ENCODE results near the gene AGBL4. TPM values are rescaled to one million over a fixed set of nuclear protein-coding genes. Genes with fewer than 3 reads are reported as not detected.

Gene AGBL4
- total RNA-seq, 2 donors from 2014 or later, result 0.40 to 5.5 TPM

DNA sequence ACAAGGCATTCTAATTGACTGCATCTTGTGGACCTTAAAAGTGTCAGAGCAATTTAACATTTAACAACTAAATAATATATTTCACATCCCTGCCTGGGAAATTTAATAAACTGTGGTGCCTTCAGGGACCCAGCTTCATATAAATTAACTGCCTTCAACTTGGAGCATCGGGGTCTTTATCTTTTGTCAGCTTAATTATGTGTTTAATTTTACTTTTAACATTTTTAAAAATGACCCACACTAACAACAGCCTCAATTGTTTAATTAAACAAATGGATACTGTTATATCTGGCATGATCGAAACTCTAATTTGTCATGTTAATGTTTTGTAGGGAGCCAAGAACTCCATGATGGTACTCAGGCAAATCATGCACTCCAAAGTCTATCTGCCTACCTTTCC lies 857.7 kb downstream of the AGBL4 start:
- H3K4me1 Mint-ChIP-seq, result no peaks in the 10 kb centered on the region
- Histone ChIP-seq H3K36me3 (ENCODE audit: control insufficient read depth, insufficient read depth, low read length) (no peaks in the 10 kb centered on the region), H3K4me3 (ENCODE audit: low read length) (no peak overlapping the region), H3K9me3 (ENCODE audit: control insufficient read depth, low read length) (peaks cover 80% of the 10 kb centered on the region), H3K9ac (ENCODE audit: extremely low read depth, low read length, poor library complexity, severe bottlenecking) (no peak overlapping the region), H3K4me1 (ENCODE audit: control insufficient read depth, insufficient read depth, low read length) (no peaks in the 10 kb centered on the region), H3K27ac (ENCODE audit: low read depth, low read length) (no peak overlapping the region), H3K27me3 (ENCODE audit: control insufficient read depth, insufficient read depth, low read length, poor library complexity, severe bottlenecking) (no peaks in the 10 kb centered on the region)
- DNase-seq, result no peak
- TF ChIP-seq, protein P1, sequence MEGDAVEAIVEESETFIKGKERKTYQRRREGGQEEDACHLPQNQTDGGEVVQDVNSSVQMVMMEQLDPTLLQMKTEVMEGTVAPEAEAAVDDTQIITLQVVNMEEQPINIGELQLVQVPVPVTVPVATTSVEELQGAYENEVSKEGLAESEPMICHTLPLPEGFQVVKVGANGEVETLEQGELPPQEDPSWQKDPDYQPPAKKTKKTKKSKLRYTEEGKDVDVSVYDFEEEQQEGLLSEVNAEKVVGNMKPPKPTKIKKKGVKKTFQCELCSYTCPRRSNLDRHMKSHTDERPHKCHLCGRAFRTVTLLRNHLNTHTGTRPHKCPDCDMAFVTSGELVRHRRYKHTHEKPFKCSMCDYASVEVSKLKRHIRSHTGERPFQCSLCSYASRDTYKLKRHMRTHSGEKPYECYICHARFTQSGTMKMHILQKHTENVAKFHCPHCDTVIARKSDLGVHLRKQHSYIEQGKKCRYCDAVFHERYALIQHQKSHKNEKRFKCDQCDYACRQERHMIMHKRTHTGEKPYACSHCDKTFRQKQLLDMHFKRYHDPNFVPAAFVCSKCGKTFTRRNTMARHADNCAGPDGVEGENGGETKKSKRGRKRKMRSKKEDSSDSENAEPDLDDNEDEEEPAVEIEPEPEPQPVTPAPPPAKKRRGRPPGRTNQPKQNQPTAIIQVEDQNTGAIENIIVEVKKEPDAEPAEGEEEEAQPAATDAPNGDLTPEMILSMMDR (conservative IDR thresholded peaks at IDR 0.05), result no peak
- H3K36me3 Mint-ChIP-seq (ENCODE audit: low read depth), result no peaks in the 10 kb centered on the region
- no peak overlapping the region for H3K4me3 Mint-ChIP-seq
- H3K9me3 Mint-ChIP-seq, result peaks cover 15% of the 10 kb centered on the region
- no peaks in the 10 kb centered on the region for H3K27me3 Mint-ChIP-seq (ENCODE audit: insufficient read depth)
- H3K27ac Mint-ChIP-seq, result no peak overlapping the region
- 60 to 66% methylated on average over 1 to 2 of the region's 2 CpGs for WGBS, 2 experiments (ENCODE audit: insufficient coverage in 1 of 2, insufficient read length in 1 of 2)

DNA sequence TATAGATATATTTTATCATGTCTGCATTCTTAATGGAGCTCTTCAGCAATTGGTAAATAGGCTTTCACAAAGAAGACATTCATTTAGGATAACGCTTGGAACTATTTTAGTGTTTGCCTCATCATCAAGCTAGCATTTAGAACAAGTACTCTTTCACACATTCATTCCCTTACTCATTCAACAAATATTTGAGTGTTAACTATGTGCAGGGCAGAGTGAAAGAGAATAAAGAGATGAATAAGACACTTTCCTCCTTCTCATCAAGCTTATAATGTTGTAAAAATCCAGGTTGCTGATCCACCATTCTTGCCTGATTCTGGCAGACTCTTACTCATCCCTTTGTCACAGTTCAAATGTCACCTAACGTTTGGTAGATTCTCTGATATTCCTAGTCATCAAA lies 860.7 kb downstream of the AGBL4 start:
- Histone ChIP-seq H3K9ac (ENCODE audit: extremely low read depth, low read length, poor library complexity, severe bottlenecking) (no peak overlapping the region), H3K9me3 (ENCODE audit: control insufficient read depth, low read length) (peaks cover 63% of the 10 kb centered on the region), H3K27me3 (ENCODE audit: control insufficient read depth, insufficient read depth, low read length, poor library complexity, severe bottlenecking) (no peaks in the 10 kb centered on the region), H3K4me3 (ENCODE audit: low read length) (no peak overlapping the region), H3K27ac (ENCODE audit: low read depth, low read length) (no peak overlapping the region), H3K4me1 (ENCODE audit: control insufficient read depth, insufficient read depth, low read length) (no peaks in the 10 kb centered on the region), H3K36me3 (ENCODE audit: control insufficient read depth, insufficient read depth, low read length) (no peaks in the 10 kb centered on the region)
- no peaks in the 10 kb centered on the region for H3K27me3 Mint-ChIP-seq (ENCODE audit: insufficient read depth)
- DNase-seq, result no peak
- H3K27ac Mint-ChIP-seq, result no peak overlapping the region
- H3K4me3 Mint-ChIP-seq, result no peak overlapping the region
- peaks cover 32% of the 10 kb centered on the region for H3K9me3 Mint-ChIP-seq
- no peaks in the 10 kb centered on the region for H3K4me1 Mint-ChIP-seq
- no peaks in the 10 kb centered on the region for H3K36me3 Mint-ChIP-seq (ENCODE audit: low read depth)
- 63 to 67% methylated on average over 1 to 2 of the region's 2 CpGs for WGBS, 2 experiments (ENCODE audit: insufficient coverage in 1 of 2, insufficient read length in 1 of 2)
- TF ChIP-seq, protein P1 (conservative IDR thresholded peaks at IDR 0.05), result no peak

DNA sequence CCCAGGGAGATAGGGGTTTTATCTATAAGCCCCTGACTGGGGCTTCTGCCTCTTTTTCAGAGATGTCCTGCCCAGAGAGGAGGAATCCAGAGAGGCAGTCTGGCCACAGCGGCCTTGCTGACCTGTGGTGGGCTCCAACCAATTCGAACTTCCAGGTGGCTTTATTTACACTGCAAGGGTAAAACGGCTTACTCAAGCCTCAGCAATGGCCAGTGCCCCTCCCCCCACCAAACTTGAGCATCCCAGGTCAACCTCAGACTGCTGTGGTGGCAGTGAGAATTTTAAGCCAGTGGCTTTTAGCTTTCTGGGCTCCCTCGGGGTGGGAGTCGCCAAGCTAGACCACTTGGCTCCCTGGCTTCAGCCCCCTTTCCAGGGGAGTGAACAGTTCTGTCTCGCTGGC lies 863.1 kb downstream of the AGBL4 start:
- peak; percentile 56 for DNase-seq
- H3K4me1 ChIP-seq (ENCODE audit: control insufficient read depth, insufficient read depth, low read length), result no peaks in the 10 kb centered on the region
- TF ChIP-seq, protein P1 (conservative IDR thresholded peaks at IDR 0.05), result no peak
- H3K27me3 Mint-ChIP-seq (ENCODE audit: insufficient read depth), result no peaks in the 10 kb centered on the region
- peaks cover 51% of the 10 kb centered on the region for H3K9me3 Mint-ChIP-seq
- peaks cover 55% of the 10 kb centered on the region for H3K9me3 ChIP-seq (ENCODE audit: control insufficient read depth, low read length)
- H3K27ac ChIP-seq (ENCODE audit: low read depth, low read length), result no peak overlapping the region
- WGBS, 2 experiments (ENCODE audit: insufficient coverage in 1 of 2, insufficient read length in 1 of 2), result 31 to 76% methylated on average over 2 to 6 of the region's 6 CpGs
- peaks cover 2% of the 10 kb centered on the region for H3K4me1 Mint-ChIP-seq
- no peak overlapping the region for H3K4me3 Mint-ChIP-seq
- H3K36me3 ChIP-seq (ENCODE audit: control insufficient read depth, insufficient read depth, low read length), result no peaks in the 10 kb centered on the region
- no peaks in the 10 kb centered on the region for H3K27me3 ChIP-seq (ENCODE audit: control insufficient read depth, insufficient read depth, low read length, poor library complexity, severe bottlenecking)
- H3K9ac ChIP-seq (ENCODE audit: extremely low read depth, low read length, poor library complexity, severe bottlenecking), result no peak overlapping the region
- no peak overlapping the region for H3K4me3 ChIP-seq (ENCODE audit: low read length)
- no peaks in the 10 kb centered on the region for H3K36me3 Mint-ChIP-seq (ENCODE audit: low read depth)
- H3K27ac Mint-ChIP-seq, result no peak overlapping the region
